K562 (cell line): Measurements from ENCODE around the gene BICDL1. TPM values are rescaled to one million over a fixed set of nuclear protein-coding genes. Genes with fewer than 3 reads are reported as not detected.

Experiments
- CHD2 ChIP-seq: IDR thresholded peaks from 2 replicates; pipeline ENCODE4 v1.6.1; 2011; ENCODE audit warnings: low read depth, low read length
- DIDO1 ChIP-seq: fragments of 450-650 bp; IDR thresholded peaks from 2 replicates; pipeline ENCODE4 v1.6.1; 2016; ENCODE audit warnings: low read depth, missing biosample characterization, missing genetic modification characterization
- ELF4 ChIP-seq: fragments of 450-650 bp; formaldehyde crosslinking; IDR thresholded peaks from 2 replicates; pipeline ENCODE4 v1.4.0; 2022; ENCODE audit warnings: missing genetic modification characterization
- FOXM1 ChIP-seq, 2 experiments: fragments of 450-650 bp in 1 of 2; sonication (generic) in 1 of 2; formaldehyde crosslinking in 1 of 2; IDR thresholded peaks; 2 replicates each; pipeline versions ENCODE4 v1.6.1 to v1.9.0; 2017 to 2022; ENCODE audit warnings: low read depth in 2 of 2, mild to moderate bottlenecking in 2 of 2, missing genetic modification reagents in 1 of 2, moderate library complexity in 1 of 2
- KDM1A ChIP-seq, 2 experiments: fragments of 450-650 bp; IDR thresholded peaks; 2 replicates each; pipeline ENCODE4 v1.6.1; 2016; ENCODE audit warnings: mild to moderate bottlenecking in 2 of 2
- MEIS2 ChIP-seq: fragments of 450-650 bp; IDR thresholded peaks from 2 replicates; pipeline ENCODE4 v1.6.1; 2014; ENCODE audit warnings: mild to moderate bottlenecking; ENCODE audit not compliant: partially characterized antibody
- MIER1 ChIP-seq: fragments of 450-650 bp; IDR thresholded peaks from 2 replicates; pipeline ENCODE4 v1.6.1; 2016; ENCODE audit warnings: antibody characterized with exemption, mild to moderate bottlenecking, low read depth
- NFE2 ChIP-seq: IDR thresholded peaks from 2 replicates; pipeline ENCODE4 v1.6.1; 2014; ENCODE audit warnings: antibody characterized with exemption, low read depth
- NR2F6 ChIP-seq: fragments of 450-650 bp; formaldehyde crosslinking; IDR thresholded peaks from 2 replicates; pipeline ENCODE4 v1.4.0; 2020; ENCODE audit warnings: mild to moderate bottlenecking
- POLR2B ChIP-seq: fragments of 450-650 bp; IDR thresholded peaks from 2 replicates; pipeline ENCODE4 v1.6.1; 2018; ENCODE audit warnings: low read depth; ENCODE audit not compliant: partially characterized antibody
- POU5F1 ChIP-seq: fragments of 150-350 bp; IDR thresholded peaks from 2 replicates; pipeline ENCODE4 v1.6.1; 2014; ENCODE audit warnings: borderline replicate concordance, low read length, low read depth, mild to moderate bottlenecking; ENCODE audit not compliant: partially characterized antibody
- RHOXF2B ChIP-seq: fragments of 250-450 bp; sonication (Bioruptor Pico); conservative IDR thresholded peaks from 2 replicates; pipeline ENCODE4 v1.5.1; 2021
- SRSF3 ChIP-seq: fragments of 200-400 bp; formaldehyde crosslinking; IDR thresholded peaks from 2 replicates; pipeline ENCODE4 v1.6.1; 2016; ENCODE audit warnings: mild to moderate bottlenecking, low read length, moderate library complexity; ENCODE audit not compliant: insufficient read depth
- ZNF12 ChIP-seq: sonication (generic); formaldehyde crosslinking; IDR thresholded peaks from 2 replicates; pipeline ENCODE4 v1.4.0; 2020; ENCODE audit warnings: mild to moderate bottlenecking, missing genetic modification reagents
- ZNF121 ChIP-seq: sonication (generic); formaldehyde crosslinking; conservative IDR thresholded peaks from 2 replicates; pipeline ENCODE4 v1.8.0; 2022; ENCODE audit warnings: missing genetic modification reagents
- ZNF707 ChIP-seq: fragments of 250-450 bp; sonication (Bioruptor Pico); conservative IDR thresholded peaks from 2 replicates; pipeline ENCODE4 v1.8.0; 2022; ENCODE audit warnings: inconsistent platforms, mild to moderate bottlenecking, moderate library complexity
- ZNF785 ChIP-seq: fragments of 250-450 bp; sonication (Bioruptor Pico); IDR thresholded peaks from 2 replicates; pipeline ENCODE4 v1.4.0; 2020; ENCODE audit warnings: mild to moderate bottlenecking
- polyA plus RNA-seq, 8 experiments: library from polyadenylated mRNA; depleted of rRNA in 4 of 8; stranded (reverse) in 5 of 8; unstranded in 3 of 8; fragments of >200 nt; fragmentation: Nextera tagmentation in 2 of 8; fragmentation: Illumina TruSeq in 1 of 8; extraction: Ambion mirVana in 2 of 8; extraction: Trizol in 1 of 8; gene quantifications; 2 replicates each; pipeline versions ENCODE4 v1.2.1 to v1.2.3, GENCODE V29; 2011 to 2014; ENCODE audit warnings: inconsistent platforms in 1 of 8, missing spikeins in 1 of 8
- total RNA-seq, 7 experiments: library from RNA; depleted of rRNA in 6 of 7; stranded (reverse); fragments of >200 nt in 6 of 7; fragmentation: Illumina TruSeq in 2 of 7; extraction: Trizol in 2 of 7; gene quantifications; 2 replicates each; pipeline versions ENCODE4 v1.2.1 to v1.2.3, GENCODE V29; 2011 to 2021; ENCODE audit warnings: low replicate concordance in 1 of 7
- TF ChIP-seq, protein P1 (sequence below): fragments of 450-650 bp; conservative IDR thresholded peaks from 2 replicates; pipeline ENCODE4 v1.6.1; 2016; ENCODE audit warnings: missing genetic modification characterization, low read depth, mild to moderate bottlenecking, control low read depth, missing compliant biosample characterization
- TF ChIP-seq, protein P2 (sequence below): fragments of 250-450 bp; sonication (Bioruptor Pico); IDR thresholded peaks from 2 replicates; pipeline ENCODE4 v1.5.1; 2021; ENCODE audit warnings: mild to moderate bottlenecking
- TF ChIP-seq, protein P3 (sequence below), 2 experiments: fragments of 150-350 bp in 1 of 2; IDR thresholded peaks; 2 replicates each; pipeline ENCODE4 v1.6.1; 2012 to 2016; ENCODE audit warnings: low read depth in 2 of 2, low read length in 2 of 2, mild to moderate bottlenecking in 1 of 2, moderate library complexity in 1 of 2

Gene BICDL1
- total and polyA plus RNA-seq, 9 of the 15 experiments (the other 6 are each of a cell fraction or from before 2014, with no cell fraction given): 0.06 to 2.0 (median 0.58) TPM

DNA sequence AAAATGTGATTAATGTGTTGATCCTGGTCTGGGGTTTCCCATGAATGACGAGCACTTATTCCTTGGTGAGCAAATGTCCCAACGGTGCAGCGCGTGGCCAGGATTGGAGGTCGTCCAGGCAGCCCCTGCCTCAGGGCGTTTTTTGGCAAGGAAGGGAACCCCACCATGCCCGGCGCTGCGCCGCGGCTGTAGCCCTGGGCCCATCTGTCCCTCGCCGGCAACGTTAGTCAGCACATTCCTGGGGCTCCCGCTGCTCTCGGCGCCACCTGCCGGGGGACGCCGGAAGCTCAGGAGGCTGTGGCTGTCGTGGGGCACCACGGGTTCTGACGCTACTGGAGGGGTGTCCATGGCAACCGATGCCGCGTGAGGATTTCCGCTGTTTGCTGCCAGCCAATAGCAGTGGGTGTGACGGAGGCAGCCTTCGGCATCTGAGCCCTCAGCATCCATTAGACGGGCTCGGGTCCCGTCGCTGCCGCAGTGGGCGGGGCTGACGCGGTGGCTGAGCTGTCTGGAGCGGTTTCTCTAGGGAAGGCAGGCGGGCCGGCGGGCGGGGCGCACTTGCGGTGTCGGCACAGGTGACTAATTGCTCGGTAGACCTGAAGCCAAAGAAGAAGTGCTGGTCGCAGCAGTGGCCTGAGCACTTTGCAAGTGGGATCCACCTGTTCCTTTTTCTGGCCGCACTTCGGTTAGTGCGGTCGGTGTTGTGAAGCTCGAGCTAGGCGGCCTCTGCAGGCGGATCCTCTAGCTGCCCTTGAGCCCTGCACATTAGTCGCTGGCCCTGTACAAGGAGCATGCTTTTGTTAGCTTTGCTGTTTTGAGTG, 98.0 kb downstream of the BICDL1 start (continued):
- TF ChIP-seq FOXM1 (IDR thresholded peaks at IDR 0.05; ENCODE audit: low read depth) (no peak), FOXM1 (CRISPR knock-in tag; IDR thresholded peaks at IDR 0.05; ENCODE audit: low read depth) (peak; percentile 88), POLR2B (no peak), ZNF121 (CRISPR knock-in tag) (no peak), SRSF3 (no peak), ZNF707 (CRISPR knock-in tag) (no peak), CHD2 (no peak), POU5F1 (no peak), DIDO1 (no peak), ZNF12 (CRISPR knock-in tag) (0 out of 2 replicates have a peak, but pooled peaks have one; percentile 45), MEIS2 (peak; percentile 42), ZNF785 (CRISPR knock-in tag) (no peak), KDM1A (IDR thresholded peaks at IDR 0.05) (peak; percentile 87 to 95), NFE2 (peak; percentile 100), ELF4 (no peak), RHOXF2B (no peak), MIER1 (0 out of 2 replicates have a peak, but pooled peaks have one; percentile 65), NR2F6 (CRISPR knock-in tag) (no peak)
- TF ChIP-seq, protein P1, sequence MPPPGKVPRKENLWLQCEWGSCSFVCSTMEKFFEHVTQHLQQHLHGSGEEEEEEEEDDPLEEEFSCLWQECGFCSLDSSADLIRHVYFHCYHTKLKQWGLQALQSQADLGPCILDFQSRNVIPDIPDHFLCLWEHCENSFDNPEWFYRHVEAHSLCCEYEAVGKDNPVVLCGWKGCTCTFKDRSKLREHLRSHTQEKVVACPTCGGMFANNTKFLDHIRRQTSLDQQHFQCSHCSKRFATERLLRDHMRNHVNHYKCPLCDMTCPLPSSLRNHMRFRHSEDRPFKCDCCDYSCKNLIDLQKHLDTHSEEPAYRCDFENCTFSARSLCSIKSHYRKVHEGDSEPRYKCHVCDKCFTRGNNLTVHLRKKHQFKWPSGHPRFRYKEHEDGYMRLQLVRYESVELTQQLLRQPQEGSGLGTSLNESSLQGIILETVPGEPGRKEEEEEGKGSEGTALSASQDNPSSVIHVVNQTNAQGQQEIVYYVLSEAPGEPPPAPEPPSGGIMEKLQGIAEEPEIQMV: no peak
- TF ChIP-seq, protein P2, sequence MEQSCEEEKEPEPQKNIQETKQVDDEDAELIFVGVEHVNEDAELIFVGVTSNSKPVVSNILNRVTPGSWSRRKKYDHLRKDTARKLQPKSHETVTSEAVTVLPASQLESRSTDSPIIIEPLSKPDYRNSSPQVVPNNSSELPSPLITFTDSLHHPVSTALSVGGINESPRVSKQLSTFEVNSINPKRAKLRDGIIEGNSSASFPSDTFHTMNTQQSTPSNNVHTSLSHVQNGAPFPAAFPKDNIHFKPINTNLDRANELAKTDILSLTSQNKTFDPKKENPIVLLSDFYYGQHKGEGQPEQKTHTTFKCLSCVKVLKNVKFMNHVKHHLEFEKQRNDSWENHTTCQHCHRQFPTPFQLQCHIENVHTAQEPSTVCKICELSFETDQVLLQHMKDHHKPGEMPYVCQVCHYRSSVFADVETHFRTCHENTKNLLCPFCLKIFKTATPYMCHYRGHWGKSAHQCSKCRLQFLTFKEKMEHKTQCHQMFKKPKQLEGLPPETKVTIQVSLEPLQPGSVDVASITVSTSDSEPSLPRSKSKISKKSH (CRISPR knock-in tag): no peak
- TF ChIP-seq, protein P3, sequence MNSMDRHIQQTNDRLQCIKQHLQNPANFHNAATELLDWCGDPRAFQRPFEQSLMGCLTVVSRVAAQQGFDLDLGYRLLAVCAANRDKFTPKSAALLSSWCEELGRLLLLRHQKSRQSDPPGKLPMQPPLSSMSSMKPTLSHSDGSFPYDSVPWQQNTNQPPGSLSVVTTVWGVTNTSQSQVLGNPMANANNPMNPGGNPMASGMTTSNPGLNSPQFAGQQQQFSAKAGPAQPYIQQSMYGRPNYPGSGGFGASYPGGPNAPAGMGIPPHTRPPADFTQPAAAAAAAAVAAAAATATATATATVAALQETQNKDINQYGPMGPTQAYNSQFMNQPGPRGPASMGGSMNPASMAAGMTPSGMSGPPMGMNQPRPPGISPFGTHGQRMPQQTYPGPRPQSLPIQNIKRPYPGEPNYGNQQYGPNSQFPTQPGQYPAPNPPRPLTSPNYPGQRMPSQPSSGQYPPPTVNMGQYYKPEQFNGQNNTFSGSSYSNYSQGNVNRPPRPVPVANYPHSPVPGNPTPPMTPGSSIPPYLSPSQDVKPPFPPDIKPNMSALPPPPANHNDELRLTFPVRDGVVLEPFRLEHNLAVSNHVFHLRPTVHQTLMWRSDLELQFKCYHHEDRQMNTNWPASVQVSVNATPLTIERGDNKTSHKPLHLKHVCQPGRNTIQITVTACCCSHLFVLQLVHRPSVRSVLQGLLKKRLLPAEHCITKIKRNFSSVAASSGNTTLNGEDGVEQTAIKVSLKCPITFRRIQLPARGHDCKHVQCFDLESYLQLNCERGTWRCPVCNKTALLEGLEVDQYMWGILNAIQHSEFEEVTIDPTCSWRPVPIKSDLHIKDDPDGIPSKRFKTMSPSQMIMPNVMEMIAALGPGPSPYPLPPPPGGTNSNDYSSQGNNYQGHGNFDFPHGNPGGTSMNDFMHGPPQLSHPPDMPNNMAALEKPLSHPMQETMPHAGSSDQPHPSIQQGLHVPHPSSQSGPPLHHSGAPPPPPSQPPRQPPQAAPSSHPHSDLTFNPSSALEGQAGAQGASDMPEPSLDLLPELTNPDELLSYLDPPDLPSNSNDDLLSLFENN (IDR thresholded peaks at IDR 0.05; ENCODE audit: low read depth in 2 of 2, low read length in 2 of 2): 0 out of 4 replicates have a peak, but pooled peaks of 1 of the 2 experiments have one; percentile 23
